OCI-LY3 (cell line): ENCODE measurements around the gene MGA.

Source experiments
- H2AFZ ChIP-seq: fragments of 200-600, 300-600 bp; shearing (Covaris generic); 2 replicates; pipeline ENCODE4 v1.6.0; 2014; ENCODE audit warnings: antibody characterized with exemption, low read depth, low read length
- H3K27ac ChIP-seq: fragments of 200-600, 300-600 bp; sonication (generic); 2 replicates; pipeline ENCODE4 v1.5.1; 2014; ENCODE audit warnings: mild to moderate bottlenecking, low read length, moderate library complexity, mixed read lengths
- H3K27me3 ChIP-seq: fragments of 200-600, 300-600 bp; sonication (generic); 2 replicates; pipeline ENCODE4 v1.6.1; 2014; ENCODE audit warnings: low read depth, low read length, mixed read lengths
- H3K36me3 ChIP-seq: fragments of 200-600, 300-600 bp; sonication (generic); replicated peaks from 2 replicates; pipeline ENCODE3; 2014; ENCODE audit warnings: low read depth, low read length, mixed read lengths
- H3K4me1 ChIP-seq: fragments of 300-600, 200-600 bp; sonication (generic); 2 replicates; pipeline ENCODE4 v1.6.1; 2014; ENCODE audit warnings: low read length, mixed read lengths
- H3K4me2 ChIP-seq: fragments of 200-600, 300-600 bp; sonication (generic); 2 replicates; pipeline ENCODE4 v1.6.1; 2014; ENCODE audit warnings: low read length, mixed read lengths
- H3K4me3 ChIP-seq: fragments of 300-600, 200-600 bp; sonication (generic); 2 replicates; pipeline ENCODE4 v1.5.1; 2014; ENCODE audit warnings: antibody characterized with exemption, mild to moderate bottlenecking, low read length, moderate library complexity
- H3K79me2 ChIP-seq: fragments of 300-600, 200-600 bp; shearing (Covaris generic); 2 replicates; pipeline ENCODE4 v1.6.1; 2014; ENCODE audit warnings: mild to moderate bottlenecking, low read length, mixed read lengths
- H3K9ac ChIP-seq: fragments of 300-600, 200-600 bp; shearing (Covaris generic); 2 replicates; pipeline ENCODE4 v1.6.0; 2014; ENCODE audit warnings: mild to moderate bottlenecking, low read length, moderate library complexity
- H3K9me3 ChIP-seq: fragments of 200-600, 300-600 bp; shearing (Covaris generic); 2 replicates; pipeline ENCODE4 v1.6.1; 2014; ENCODE audit warnings: low read length, mixed read lengths; ENCODE audit not compliant: insufficient read depth
- H4K20me1 ChIP-seq: fragments of 200-600, 300-600 bp; sonication (generic); 2 replicates; pipeline ENCODE4 v1.6.1; 2016; ENCODE audit warnings: low read length, mixed read lengths; ENCODE audit not compliant: insufficient read depth
- EZH2phosphoT487 ChIP-seq: fragments of 200-600 bp; shearing (Covaris generic); IDR thresholded peaks from 2 replicates; pipeline ENCODE4 v1.6.1; 2018; ENCODE audit warnings: antibody characterized with exemption, mixed run types, low read depth
- TF ChIP-seq, protein P1 (sequence below): fragments of 200-600, 300-600 bp; sonication (generic); IDR thresholded peaks from 2 replicates; pipeline ENCODE4 v1.5.1; 2014; ENCODE audit warnings: antibody characterized with exemption, low read length, low read depth

The MGA gene

DNA sequence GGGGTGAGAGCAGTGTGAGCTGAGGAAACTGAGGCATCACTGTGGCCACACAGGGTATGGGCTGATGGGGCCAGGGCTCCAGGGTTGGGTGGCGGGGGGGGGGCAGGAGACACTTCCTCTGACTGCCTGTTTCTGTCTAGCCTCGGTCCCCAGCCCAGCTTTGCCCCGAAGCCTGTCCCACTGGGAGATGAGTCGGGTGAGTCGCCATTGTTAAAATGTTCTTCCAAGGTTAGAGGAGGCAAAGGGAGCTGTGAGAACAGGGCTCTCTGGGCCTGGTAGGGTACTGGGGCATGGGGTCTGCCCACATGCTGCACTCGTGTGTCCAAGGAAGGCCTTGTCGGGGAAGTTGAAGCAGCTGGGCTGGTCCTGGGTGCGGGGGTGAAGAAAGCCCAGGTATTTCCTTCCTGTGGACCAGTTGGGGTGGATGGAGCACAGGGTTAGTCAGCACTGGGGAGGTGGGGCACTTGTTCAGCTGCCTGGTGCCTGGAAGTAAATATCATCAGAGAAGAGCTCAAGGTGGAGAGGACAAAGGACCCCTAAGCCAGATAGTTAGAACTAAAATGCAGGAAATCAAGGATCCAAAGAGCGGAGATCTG lies 159.3 kb downstream of the MGA start:
- no peak for TF ChIP-seq EZH2phosphoT487
- TF ChIP-seq, protein P1, sequence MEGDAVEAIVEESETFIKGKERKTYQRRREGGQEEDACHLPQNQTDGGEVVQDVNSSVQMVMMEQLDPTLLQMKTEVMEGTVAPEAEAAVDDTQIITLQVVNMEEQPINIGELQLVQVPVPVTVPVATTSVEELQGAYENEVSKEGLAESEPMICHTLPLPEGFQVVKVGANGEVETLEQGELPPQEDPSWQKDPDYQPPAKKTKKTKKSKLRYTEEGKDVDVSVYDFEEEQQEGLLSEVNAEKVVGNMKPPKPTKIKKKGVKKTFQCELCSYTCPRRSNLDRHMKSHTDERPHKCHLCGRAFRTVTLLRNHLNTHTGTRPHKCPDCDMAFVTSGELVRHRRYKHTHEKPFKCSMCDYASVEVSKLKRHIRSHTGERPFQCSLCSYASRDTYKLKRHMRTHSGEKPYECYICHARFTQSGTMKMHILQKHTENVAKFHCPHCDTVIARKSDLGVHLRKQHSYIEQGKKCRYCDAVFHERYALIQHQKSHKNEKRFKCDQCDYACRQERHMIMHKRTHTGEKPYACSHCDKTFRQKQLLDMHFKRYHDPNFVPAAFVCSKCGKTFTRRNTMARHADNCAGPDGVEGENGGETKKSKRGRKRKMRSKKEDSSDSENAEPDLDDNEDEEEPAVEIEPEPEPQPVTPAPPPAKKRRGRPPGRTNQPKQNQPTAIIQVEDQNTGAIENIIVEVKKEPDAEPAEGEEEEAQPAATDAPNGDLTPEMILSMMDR, result no peak
- H3K4me3 ChIP-seq, result no peak overlapping the region
- no peaks in the 10 kb centered on the region for H3K79me2 ChIP-seq
- no peak overlapping the region for H3K4me2 ChIP-seq
- H3K4me1 ChIP-seq, result no peaks in the 10 kb centered on the region
- no peak overlapping the region for H3K9ac ChIP-seq
- H2AFZ ChIP-seq, result no peak overlapping the region
- H4K20me1 ChIP-seq, result no peaks in the 10 kb centered on the region
- no peaks in the 10 kb centered on the region for H3K27me3 ChIP-seq
- no peak overlapping the region for H3K27ac ChIP-seq
- H3K36me3 ChIP-seq, result peaks cover 6% of the 10 kb centered on the region
- no peaks in the 10 kb centered on the region for H3K9me3 ChIP-seq

DNA sequence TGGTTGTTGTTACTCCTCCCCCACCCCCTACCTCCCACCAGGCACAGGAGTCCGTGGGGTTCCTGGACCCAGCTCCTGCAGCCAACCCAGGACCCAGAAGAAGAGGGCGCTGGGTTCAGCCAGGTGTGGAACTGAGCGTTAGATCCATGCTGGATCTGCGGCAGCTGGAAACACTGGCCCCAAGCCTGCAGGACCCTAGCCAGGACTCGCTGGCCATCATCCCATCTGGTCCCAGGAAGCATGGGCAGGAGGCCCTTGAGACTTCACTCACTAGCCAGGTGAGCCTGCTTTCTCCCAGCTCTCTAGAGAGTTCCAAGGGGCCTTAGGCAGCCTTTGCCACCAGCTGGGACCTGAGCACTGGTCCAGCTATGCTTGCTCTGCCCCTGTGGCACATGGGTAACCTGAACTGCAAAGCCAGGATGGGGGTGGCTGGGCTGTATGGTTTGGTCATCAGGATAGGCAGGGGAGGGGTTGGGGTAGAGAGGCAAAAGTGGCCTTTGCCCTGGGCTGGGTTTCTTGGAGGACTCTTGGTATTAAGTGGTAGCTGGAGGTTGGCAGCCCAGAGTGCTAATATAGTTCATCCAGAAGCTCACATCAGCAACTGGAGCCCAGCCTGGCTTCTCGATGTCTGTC lies 160.7 kb downstream of the MGA start:
- H3K9ac ChIP-seq, result no peak overlapping the region
- no peak overlapping the region for H3K4me2 ChIP-seq
- no peak for TF ChIP-seq EZH2phosphoT487
- TF ChIP-seq, protein P1, result no peak
- H3K27me3 ChIP-seq, result no peaks in the 10 kb centered on the region
- H3K79me2 ChIP-seq, result no peaks in the 10 kb centered on the region
- H2AFZ ChIP-seq, result no peak overlapping the region
- no peaks in the 10 kb centered on the region for H3K4me1 ChIP-seq
- H4K20me1 ChIP-seq, result no peaks in the 10 kb centered on the region
- no peak overlapping the region for H3K27ac ChIP-seq
- H3K36me3 ChIP-seq, result peaks cover 1% of the 10 kb centered on the region
- no peaks in the 10 kb centered on the region for H3K9me3 ChIP-seq
- no peak overlapping the region for H3K4me3 ChIP-seq

DNA sequence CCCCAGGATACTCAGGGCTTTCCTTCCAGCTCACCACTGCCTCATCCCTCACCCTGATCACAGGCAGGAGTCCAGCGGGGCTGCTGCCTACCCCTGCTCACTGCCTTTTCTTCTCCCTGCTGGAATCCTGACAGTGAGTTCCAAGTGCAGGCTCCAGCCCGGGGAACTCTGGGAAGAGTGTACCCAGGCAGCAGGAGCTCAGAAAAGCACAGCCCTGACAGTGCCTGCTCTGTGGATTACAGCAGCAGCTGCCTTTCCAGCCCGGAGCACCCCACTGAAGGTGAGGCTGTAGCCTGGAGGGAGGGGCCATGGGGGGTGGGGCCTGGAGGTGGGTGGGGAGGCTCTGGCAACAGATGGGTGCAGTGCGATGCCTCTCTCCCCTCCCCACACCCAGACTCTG lies 161.6 kb downstream of the MGA start:
- H3K36me3 ChIP-seq, result no peaks in the 10 kb centered on the region
- no peaks in the 10 kb centered on the region for H4K20me1 ChIP-seq
- no peaks in the 10 kb centered on the region for H3K79me2 ChIP-seq
- no peak overlapping the region for H3K4me2 ChIP-seq
- TF ChIP-seq EZH2phosphoT487, result no peak
- TF ChIP-seq, protein P1, result no peak
- no peak overlapping the region for H2AFZ ChIP-seq
- no peaks in the 10 kb centered on the region for H3K27me3 ChIP-seq
- H3K9me3 ChIP-seq, result no peaks in the 10 kb centered on the region
- H3K9ac ChIP-seq, result no peak overlapping the region
- H3K27ac ChIP-seq, result no peak overlapping the region
- no peaks in the 10 kb centered on the region for H3K4me1 ChIP-seq
- H3K4me3 ChIP-seq, result no peak overlapping the region

DNA sequence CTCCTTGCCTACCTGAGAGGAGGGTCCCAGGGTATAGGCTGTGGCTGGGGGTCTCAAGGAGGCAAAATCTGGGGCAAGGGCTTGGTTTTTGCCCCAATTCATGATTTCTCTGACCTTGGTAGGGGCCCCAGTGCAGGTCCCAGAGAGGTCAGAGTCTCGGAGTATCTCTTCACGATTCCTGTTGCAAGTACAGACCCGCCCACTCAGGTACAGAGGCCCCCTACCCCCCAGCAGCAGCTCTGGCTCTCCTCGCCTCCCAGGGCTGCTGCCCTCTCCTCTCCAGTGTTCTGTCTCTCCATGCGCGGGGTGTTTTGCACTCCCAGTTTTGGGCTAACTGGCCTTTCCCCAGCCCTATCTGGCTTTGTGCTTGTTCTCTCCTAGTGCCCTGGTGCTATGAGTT lies 162.3 kb downstream of the MGA start:
- H2AFZ ChIP-seq, result no peak overlapping the region
- H4K20me1 ChIP-seq, result no peaks in the 10 kb centered on the region
- no peak for TF ChIP-seq EZH2phosphoT487
- TF ChIP-seq, protein P1, result no peak
- H3K27ac ChIP-seq, result no peak overlapping the region
- H3K4me2 ChIP-seq, result no peak overlapping the region
- no peaks in the 10 kb centered on the region for H3K79me2 ChIP-seq
- no peak overlapping the region for H3K4me3 ChIP-seq
- H3K27me3 ChIP-seq, result no peaks in the 10 kb centered on the region
- H3K36me3 ChIP-seq, result no peaks in the 10 kb centered on the region
- H3K4me1 ChIP-seq, result no peaks in the 10 kb centered on the region
- H3K9ac ChIP-seq, result no peak overlapping the region
- no peaks in the 10 kb centered on the region for H3K9me3 ChIP-seq
